Activated T-cell treated with anti-CD3 and anti-CD28 coated beads, Interleukin-2, amount 50 U/mL, for 48 hours (primary cell): Measurements from ENCODE around the gene MED7.

ENCODE experiments used
- DNase-seq, 2 experiments: peaks; one replicate each; pipeline ENCODE4 v3.0.0-alpha.2; 2020

Gene MED7

DNA sequence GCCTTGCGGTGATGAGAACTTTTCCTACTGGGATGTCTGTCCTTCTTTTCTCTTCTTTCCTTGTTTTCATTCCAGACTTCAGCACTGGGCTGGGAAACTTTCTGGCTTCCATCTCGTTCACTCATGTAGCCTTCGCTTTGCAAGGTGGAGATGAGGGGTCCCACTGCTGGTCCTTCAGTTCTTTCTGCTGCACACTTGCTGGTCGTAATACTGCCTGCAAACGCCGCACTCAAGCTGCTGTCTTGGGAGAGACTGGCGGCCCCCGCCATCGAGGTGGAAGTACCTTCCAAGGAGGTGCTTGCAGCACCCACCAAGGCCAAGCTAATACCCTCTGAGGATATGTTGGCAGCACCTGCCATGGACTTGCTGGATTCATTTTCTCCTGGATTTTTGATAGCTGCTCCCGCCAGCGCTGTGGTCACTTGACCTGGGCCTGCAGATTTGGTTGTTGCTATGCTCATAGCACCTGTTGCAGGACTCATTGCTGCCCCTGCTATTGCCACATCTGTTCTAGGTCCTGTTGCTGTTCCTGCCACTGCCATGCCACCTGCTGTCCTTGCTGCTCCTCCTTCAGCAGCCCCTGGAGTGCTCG, 20.4 kb upstream of the MED7 start:
- peak in 1 of 2 experiments; percentile 17 for DNase-seq

DNA sequence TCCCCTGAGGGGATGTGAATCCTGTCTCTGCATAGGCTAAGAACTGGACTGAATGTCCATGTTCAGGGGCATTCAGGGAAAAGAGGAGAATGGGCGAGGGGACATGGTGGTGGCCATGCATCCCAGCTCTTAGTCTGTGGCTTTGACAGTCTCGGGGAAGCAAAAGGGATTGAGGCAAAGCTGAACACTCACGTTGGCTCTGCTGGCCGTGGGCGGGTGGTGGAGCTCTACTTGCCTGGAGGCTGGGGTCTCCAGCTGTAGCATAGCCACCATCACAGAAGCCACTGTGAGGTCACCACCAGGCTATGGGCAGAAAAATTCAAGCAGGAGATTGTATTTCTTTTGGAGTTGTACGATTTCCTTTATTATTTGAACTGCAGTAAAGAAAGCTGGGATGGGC, 19.3 kb upstream of the MED7 start:
- peak; percentile 14 for DNase-seq

DNA sequence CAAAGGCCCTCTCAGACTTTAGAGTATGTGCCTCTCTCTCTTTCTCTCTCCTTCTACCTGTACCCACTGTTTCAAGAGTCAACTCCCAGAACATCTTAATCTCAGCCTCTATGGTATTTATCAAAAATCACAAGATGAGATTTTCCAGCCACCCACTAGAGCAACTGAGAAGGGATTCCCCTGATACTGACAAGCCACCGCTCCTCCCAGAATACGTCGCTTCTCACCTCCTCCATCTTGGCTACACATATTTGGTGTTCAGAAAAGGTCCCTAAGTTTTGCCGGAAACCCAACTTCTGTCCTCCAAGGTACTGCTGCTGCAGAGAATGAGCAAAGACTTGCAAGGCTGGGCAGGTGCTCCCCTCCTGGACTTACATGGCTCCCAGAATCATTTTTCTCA, 17.3 kb upstream of the MED7 start:
- peak; percentile 45 to 55 for DNase-seq

- peak; percentile 23 to 45 for DNase-seq
These were observed 16.6 kb upstream of the MED7 start for GRCh38 chr5:157159209-157159751.

DNA sequence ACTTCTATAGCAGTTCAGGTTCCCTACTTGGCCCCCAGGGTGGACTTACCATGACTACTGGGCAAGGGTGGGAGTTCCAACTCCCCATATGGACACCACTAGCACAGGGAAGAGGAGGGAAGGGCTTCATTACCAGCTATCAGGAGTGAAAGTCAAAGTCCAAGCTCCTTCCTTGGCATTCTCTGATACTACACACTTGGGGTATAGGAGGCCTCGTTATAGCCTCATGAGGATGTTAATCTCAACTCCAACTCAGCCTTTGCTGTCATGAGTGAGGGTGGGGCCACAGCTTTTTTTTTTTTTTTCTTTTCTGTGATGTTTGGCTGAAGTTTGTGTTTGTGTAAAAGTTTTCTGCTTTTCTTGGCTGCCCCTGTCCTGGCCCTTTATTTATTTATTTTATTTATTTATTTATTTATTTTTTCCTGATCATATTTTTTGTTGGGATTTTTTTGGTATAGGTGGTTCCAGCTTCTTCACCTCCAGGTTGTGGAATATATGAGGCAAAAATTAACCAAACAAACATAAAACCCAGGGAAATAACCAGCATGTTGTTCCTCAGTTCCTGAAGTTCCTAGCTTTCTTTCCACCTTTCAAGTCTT, 14.7 kb upstream of the MED7 start:
- DNase-seq: peak; percentile 25 to 28

DNA sequence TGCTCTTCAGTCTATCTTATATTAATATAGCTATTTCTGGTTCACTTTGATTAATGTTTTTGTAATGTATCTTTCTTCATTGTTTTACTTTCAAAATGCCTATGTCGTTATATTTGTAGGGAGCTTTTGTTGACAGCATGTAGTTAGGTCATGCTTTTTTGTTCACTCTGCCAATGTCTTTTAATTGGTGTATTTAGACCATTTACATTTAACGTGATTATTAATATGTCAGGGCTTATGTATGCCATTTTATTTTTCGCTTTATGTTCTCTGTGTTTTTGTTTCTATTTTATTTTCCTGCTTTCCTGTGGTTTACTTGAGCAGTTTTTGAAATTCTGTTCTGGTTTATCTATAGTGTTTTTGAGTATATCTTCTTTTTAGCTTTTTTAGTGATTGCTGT, 12.6 kb upstream of the MED7 start:
- DNase-seq: no peak

GRCh38 chr5:157150995-157151394, 8.3 kb upstream of the MED7 start:
- DNase-seq: no peak

DNA sequence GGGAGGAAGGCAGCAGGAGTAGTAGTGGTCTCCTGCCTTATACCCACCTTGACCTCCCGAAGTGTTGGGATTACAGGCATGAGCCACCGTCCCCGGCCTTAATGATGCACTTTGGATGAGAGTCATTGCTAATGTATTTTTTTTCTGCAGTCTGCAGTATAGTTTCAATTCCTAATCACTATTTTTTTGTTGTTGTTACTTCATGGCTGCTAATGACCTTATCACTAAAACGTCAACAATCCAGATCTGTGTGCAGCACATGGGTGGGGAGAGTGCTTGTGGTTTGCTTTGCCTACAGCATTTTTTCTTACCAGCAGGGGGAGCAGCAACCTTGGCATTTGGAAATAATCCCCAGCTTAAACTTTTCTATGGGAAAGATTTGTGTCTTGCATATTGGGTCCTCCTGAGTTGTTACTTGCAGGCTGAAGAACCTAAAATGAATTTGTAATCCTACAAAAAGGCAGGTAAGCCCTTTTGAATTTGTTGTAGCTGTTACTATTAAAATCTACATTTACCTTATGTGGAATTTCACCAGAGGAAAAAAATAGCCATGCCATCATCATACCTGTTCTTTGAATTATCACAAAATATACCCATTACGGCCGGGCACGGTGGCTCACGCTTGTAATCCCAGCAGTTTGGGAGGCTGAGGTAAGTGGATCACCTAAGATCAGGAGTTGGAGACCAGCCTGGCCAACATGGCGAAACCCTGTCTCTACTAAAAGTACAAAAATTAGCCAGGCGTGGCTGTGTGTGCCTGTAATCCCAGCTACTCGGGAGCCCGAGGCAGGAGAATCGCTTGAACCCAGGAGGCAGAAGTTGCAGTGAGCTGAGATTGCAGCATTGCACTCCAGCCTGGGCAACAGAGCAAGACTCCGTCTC, 6.3 kb upstream of the MED7 start:
- DNase-seq: peak; percentile 87 to 88

GRCh38 chr5:157143127-157143971, 684 bp upstream of the MED7 start:
- DNase-seq: peak; percentile 73 to 75

DNA sequence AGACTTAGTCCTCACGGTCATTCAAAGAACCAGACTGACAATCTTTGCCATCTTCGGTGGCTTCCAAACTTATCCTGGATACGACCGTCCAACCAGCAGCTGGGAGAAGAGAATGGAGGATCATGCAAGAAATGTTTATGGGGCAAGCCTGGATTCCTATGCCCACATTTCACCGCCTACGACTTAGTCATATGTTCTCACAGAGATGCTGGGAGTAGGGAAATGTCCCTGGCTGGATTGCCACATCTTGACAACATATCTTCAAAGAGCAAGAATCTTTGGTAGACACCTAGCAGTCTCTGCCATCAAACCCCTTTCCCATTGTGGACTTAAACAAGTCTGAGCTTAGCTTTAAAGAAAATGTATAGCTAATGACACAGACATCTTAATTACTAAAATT, 5.0 kb downstream of the MED7 start:
- no peak for DNase-seq

GRCh38 chr5:157132281-157132612, 10.4 kb downstream of the MED7 start:
- DNase-seq: no peak

DNA sequence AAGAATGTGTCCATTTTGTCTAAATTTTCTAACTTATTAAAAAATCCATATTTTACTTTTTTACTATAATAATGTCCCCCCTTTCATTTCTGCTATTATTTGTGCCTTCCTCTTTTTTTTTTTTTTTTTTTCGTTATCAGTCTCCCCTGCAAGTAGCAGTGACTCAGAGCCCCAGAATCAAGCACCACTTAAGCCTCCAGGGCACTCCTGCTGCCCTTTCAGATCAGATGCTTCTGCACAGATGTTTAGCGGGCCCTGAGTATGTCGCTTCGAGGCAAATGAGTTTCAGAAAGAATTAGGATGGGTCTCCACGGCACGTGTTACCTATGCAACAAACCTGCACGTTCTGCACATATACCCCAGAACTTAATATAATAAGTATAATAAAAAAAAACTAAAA, 11.7 kb downstream of the MED7 start:
- no peak for DNase-seq

DNA sequence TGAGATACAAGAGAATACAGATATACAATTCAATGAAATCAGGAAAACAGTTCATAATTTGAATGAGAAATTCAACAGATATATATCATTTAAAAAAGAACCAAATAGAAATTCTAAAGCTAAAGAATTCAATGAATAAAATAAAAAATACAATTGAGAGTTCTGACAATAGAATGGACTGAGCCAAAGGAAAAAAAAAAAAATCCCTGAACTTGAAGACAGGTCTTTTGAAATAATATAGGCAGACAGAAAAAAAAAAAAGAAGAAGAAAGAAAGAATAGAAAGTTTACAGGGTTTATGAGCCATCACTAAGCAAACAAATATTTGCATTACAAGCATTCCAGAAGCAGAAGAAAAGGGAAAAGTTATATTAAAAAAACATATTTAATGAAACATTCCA, 21.0 kb downstream of the MED7 start:
- DNase-seq: no peak

DNA sequence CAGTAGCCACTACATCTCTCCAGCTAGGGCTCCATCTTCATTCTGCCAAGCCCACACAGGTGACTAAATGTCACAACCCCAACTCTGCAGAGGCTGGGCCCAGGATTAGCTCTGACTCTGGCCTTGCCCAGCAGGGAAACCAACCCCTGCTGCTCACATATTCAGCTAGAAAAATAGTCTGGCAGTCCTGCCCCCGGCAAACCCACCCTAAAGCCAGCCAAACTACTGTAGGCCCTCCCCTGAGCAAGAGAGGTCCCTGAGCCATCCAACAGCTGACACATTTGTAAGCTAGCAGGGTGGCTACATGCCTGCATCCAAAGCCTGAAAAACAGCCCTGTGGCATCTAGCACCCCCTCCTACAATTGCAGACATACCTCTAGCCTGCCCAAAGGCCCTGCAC, 22.6 kb downstream of the MED7 start:
- no peak for DNase-seq

DNA sequence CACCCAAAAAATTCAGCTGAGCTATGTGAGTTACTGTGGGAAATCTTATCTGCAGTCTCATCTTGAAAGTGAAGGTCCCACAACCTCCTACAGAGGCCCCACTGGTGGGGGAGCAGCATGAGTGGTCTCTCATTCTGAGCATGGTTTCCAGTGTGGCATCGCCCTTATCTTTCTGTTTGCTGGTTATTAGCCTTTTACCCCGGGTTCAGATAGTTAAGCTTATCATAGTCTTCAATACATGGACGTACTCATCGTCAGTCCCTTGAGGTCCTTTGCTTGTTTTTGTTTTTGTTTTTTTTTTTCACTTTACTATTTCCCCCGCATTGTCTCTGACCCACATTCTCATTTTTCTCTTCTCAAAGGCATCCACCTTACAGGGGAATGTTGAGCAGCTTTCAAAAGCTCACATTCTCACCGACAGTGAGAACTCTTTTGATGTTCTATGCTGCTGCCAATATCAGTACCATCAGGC, 26.1 kb downstream of the MED7 start:
- DNase-seq: peak; percentile 51 to 58

DNA sequence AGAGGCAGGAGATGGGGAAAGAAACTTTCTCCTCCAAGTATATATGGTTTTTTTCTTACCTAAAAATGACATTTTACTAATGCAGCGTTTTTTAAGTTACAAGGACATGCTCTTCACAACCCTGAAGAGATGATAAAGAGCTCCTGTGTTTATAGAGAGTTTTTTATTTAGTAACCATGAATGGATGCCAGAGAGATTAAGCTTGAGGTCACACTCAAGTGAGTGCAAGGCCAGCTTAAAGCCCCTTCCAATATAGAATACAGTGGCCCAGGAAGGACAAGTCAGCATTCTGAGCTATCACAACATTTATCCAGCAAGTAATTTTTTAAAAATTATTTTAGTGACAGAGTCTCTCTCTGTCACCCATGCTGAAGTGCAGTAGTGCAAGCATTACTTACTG, 27.2 kb downstream of the MED7 start:
- no peak for DNase-seq

- DNase-seq: no peak
These were observed 27.7 kb downstream of the MED7 start for GRCh38 chr5:157115012-157115411.

- no peak for DNase-seq
These were observed 29.7 kb downstream of the MED7 start for GRCh38 chr5:157113002-157113401.

GRCh38 chr5:157109744-157110143, 32.9 kb downstream of the MED7 start:
- DNase-seq: peak; percentile 40 to 49

DNA sequence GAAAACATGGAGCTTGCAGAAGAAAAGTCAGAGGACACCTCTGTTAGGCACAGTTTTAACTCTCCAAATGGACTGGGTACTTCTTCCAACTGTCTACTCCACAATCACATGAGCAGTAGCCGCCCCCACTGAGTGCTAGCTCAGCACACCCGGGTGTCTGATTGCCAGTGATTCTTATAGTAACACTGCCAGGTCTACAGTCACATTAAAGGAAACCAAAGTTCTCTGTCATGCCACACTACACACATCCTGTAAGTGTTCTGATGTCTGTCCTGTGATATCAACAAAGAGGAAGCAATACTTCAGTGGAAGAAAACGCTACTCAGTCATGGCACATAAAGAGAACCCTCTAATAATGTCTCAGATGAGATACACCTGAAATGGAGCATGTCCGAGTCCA, 33.7 kb downstream of the MED7 start, which contains the start of gene HAVCR2:
TSS of gene HAVCR2 (minus strand) at position 69 of the 400 bp plus-strand sequence. CDS start at position 8, 61 bp downstream.
- DNase-seq: peak; percentile 65 to 72

- DNase-seq: no peak
These were observed 35.2 kb downstream of the MED7 start for GRCh38 chr5:157107508-157107907.

- peak; percentile 54 to 61 for DNase-seq
These were observed 35.8 kb downstream of the MED7 start for GRCh38 chr5:157106630-157107461.
